ACC112 (cell line): ENCODE measurements around the gene LRRTM1.

Experiments used
- H2AFZ ChIP-seq: fragments of 200-600 bp; sonication (generic); one replicate; pipeline ENCODE4 v1.6.0; 2017; ENCODE audit warnings: antibody characterized with exemption, low read length; ENCODE audit not compliant: unreplicated experiment
- H3K27ac ChIP-seq: fragments of 200-600 bp; sonication (generic); 2 replicates; pipeline ENCODE4 v1.5.1; 2014; ENCODE audit warnings: low read depth, mild to moderate bottlenecking, antibody characterized with exemption, low read length, moderate library complexity
- H3K27me3 ChIP-seq: fragments of 200-600 bp; sonication (generic); 2 replicates; pipeline ENCODE4 v1.6.1; 2014; ENCODE audit warnings: mild to moderate bottlenecking, antibody characterized with exemption, low read length, moderate library complexity, mixed read lengths; ENCODE audit not compliant: insufficient read depth
- H3K36me3 ChIP-seq: fragments of 200-600 bp; sonication (generic); 2 replicates; pipeline ENCODE4 v1.6.1; 2016; ENCODE audit warnings: mild to moderate bottlenecking, antibody characterized with exemption, low read length, moderate library complexity, mixed read lengths; ENCODE audit not compliant: insufficient read depth
- H3K4me1 ChIP-seq: fragments of 200-600 bp; sonication (generic); one replicate; pipeline ENCODE4 v1.6.1; 2016; ENCODE audit warnings: low read length, mixed read lengths; ENCODE audit not compliant: insufficient read depth, unreplicated experiment, control insufficient read depth
- H3K4me3 ChIP-seq: fragments of 200-600 bp; sonication (generic); 2 replicates; pipeline ENCODE4 v1.5.1; 2014; ENCODE audit warnings: mild to moderate bottlenecking, low read depth, low read length
- H3K79me2 ChIP-seq: fragments of 200-600 bp; sonication (generic); one replicate; pipeline ENCODE4 v1.6.0; 2016; ENCODE audit warnings: low read length; ENCODE audit not compliant: control insufficient read depth, unreplicated experiment, insufficient read depth

Gene LRRTM1, protein sequence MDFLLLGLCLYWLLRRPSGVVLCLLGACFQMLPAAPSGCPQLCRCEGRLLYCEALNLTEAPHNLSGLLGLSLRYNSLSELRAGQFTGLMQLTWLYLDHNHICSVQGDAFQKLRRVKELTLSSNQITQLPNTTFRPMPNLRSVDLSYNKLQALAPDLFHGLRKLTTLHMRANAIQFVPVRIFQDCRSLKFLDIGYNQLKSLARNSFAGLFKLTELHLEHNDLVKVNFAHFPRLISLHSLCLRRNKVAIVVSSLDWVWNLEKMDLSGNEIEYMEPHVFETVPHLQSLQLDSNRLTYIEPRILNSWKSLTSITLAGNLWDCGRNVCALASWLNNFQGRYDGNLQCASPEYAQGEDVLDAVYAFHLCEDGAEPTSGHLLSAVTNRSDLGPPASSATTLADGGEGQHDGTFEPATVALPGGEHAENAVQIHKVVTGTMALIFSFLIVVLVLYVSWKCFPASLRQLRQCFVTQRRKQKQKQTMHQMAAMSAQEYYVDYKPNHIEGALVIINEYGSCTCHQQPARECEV

DNA sequence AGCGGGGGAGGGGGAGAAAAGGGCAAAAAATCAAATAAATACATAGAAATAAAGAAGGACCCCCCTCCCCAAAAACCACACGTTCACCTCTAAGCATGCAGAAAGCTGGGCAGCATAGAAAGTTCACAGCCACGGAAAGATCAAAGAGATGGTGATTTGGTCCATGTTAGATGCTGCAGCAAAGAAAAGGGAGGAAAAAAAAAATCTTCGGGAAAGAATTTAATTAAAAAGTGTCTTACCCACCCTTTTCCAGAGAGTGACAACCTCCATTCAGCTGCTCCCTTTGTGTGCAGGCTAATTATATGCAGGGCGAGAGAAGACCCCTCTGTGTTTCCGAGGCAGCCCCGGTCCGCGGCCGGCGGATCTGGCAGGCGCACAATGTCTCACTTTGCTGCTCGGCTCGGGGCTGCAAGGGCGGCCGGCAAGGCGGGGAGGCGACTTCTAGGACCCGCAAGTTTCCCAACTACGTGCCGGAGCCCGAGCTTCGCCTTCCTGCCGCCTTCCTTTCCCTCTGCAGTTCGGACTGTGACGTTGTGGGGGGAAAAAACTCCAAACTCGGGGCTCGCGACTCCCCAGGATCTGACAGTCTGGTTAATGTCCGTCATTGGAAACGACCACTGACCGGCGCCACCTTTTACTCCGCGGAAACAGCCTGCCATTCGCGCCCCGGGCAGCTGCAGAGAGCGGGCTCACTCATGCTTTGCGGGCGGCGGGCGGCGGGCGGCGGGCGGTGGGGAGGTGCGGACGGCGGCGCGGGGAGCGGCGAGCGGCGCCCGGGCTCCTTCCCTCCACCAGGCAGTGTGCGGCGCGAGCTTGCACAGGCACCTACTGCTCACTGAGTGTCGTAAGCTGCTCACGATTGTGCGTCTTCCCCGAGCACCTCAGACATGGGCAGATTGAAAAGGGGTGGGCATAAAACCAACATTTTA, at the start of gene LRRTM1:
Gene LRRTM1 (minus strand): TSS at position 844 of the 929 bp plus-strand sequence. CDS start 933 bp downstream, outside the sequence.
- H3K27me3 ChIP-seq = peaks cover 57% of the 10 kb centered on the region
- no peaks in the 10 kb centered on the region for H3K79me2 ChIP-seq
- H3K4me1 ChIP-seq = no peaks in the 10 kb centered on the region
- H3K36me3 ChIP-seq = no peaks in the 10 kb centered on the region
- H2AFZ ChIP-seq = no peak within 1 kb of the TSS
- no peak within 1 kb of the TSS for H3K27ac ChIP-seq
- peak within 1 kb of the TSS; percentile 29; the same call in 1 of the 2 replicates for H3K4me3 ChIP-seq

DNA sequence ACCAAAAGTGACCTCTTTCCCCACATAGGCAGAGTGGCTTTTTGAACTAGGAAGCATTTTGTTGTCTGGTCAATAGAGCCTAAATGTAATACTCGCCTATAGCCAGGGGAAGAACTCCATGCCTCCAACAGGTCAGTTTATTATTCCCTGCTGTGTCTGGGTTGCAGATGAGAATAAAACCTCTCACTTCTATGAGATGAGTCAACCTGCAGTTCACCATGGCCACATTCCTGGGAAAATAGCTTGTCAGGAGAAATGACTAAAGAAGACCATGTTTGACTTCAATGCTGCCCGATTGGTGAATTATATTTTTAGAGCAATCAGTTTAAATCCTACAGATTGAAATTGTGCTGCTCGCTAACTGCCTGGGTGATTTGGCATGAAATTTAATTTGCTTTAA, 46.7 kb upstream of the LRRTM1 start:
- no peak overlapping the region for H3K4me3 ChIP-seq
- H2AFZ ChIP-seq = no peak overlapping the region
- H3K4me1 ChIP-seq = no peaks in the 10 kb centered on the region
- H3K79me2 ChIP-seq = no peaks in the 10 kb centered on the region
- H3K27me3 ChIP-seq = no peaks in the 10 kb centered on the region
- H3K27ac ChIP-seq = no peak overlapping the region
- no peaks in the 10 kb centered on the region for H3K36me3 ChIP-seq

DNA sequence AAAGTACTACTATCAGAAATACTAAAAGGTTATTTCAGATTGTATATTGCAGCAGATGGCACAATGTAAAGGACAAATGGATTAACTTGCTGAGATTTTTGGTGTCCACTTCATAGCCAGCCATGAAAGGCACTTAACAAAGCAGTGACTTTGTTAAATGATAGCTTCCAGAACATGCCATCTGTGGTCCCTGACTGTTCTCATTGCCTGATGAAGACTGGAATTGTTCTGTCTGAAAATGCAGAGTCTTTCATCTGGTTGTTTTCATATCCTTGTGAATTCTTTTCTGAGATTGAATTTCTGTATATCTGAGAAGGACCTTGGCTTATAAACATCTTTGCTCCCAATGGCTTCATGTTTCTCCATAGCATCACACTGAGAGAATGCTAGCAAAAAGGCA, 44.4 kb upstream of the LRRTM1 start:
- Histone ChIP-seq H3K4me1 (no peaks in the 10 kb centered on the region), H3K79me2 (no peaks in the 10 kb centered on the region), H3K27ac (no peak overlapping the region), H3K4me3 (no peak overlapping the region), H3K36me3 (no peaks in the 10 kb centered on the region), H2AFZ (no peak overlapping the region), H3K27me3 (no peaks in the 10 kb centered on the region)

DNA sequence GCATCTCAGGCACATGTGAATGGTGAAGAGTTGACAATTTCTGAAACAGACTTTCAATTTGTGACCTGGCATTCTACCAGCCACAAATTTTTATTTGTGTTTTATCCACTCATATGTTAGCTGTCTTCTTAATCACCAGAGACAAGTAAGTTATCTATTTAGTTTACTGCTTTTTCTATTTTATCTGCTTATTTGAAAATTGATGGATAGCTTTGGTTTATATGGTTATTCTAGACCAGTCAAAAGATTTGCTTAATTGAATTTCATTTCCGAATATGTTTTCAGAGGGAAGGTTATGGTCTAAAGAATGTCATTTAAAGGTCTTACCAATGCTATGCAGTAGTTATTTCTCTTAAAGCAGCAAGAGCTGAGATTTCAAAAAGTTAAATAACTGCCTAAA, 43.5 kb upstream of the LRRTM1 start:
- Histone ChIP-seq H3K79me2 (no peaks in the 10 kb centered on the region), H2AFZ (no peak overlapping the region), H3K4me1 (no peaks in the 10 kb centered on the region), H3K27me3 (no peaks in the 10 kb centered on the region), H3K36me3 (no peaks in the 10 kb centered on the region), H3K4me3 (no peak overlapping the region), H3K27ac (no peak overlapping the region)

DNA sequence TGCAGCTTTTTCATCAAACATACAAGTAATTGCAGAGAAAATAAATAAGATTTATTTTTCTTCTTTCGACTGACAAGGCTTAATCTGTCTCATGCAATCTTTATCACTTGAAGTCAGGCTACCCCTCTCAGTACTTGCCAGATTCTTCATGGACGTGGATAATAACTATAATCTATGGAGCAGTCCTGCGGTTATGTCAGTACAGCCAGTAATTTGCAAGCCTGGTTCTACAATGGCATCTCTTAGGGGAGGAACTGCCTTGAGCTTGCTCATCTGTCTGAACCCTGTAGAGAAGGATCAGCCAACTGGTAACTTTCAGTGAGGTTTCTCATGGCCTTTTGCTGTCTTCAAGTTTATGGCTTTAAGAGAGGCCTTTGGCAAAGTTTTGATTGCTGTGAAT, 35.5 kb upstream of the LRRTM1 start:
- Histone ChIP-seq H3K4me1 (no peaks in the 10 kb centered on the region), H3K27me3 (no peaks in the 10 kb centered on the region), H3K36me3 (no peaks in the 10 kb centered on the region), H3K27ac (no peak overlapping the region), H3K79me2 (no peaks in the 10 kb centered on the region), H3K4me3 (no peak overlapping the region), H2AFZ (no peak overlapping the region)

DNA sequence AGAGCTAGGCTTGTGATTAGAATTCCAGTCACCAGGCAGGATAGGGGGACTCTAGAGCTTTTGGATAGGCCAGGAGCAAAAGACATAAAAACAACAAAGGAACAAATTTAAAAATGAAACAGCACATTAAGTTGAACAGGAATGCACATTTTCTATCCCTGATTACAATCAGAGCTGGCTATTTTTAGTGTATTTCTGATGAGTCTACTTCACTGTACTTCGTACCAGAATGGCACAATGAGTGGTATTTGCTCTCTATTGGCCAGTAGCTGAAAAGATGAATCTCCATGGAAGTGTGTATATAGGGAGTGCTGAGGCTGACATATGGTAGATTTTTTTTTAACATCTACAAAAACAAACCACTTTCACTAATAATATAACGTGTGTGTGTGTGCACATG, 34.2 kb upstream of the LRRTM1 start:
- Histone ChIP-seq H3K36me3 (no peaks in the 10 kb centered on the region), H3K27ac (no peak overlapping the region), H3K27me3 (no peaks in the 10 kb centered on the region), H3K4me1 (no peaks in the 10 kb centered on the region), H2AFZ (no peak overlapping the region), H3K79me2 (no peaks in the 10 kb centered on the region), H3K4me3 (no peak overlapping the region)

DNA sequence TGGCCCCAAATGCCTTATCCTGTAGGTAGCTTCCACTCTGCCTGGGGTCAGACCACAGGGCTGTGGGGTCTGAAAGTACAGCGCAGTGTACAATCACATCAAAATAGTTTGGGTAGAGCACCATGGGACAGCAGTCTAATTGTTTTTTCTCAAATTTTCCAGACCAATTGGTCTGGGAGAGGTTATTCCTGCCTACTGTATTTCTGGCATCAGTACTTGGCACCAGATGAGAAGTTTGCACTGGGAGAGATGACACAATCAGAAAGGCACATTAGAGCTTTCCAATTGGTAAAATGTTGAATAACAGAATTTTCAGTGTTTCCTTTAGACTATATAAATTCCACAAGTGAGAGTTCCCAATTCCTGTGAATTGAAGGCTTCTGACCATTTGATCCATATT, 30.9 kb upstream of the LRRTM1 start:
- H2AFZ ChIP-seq = no peak overlapping the region

DNA sequence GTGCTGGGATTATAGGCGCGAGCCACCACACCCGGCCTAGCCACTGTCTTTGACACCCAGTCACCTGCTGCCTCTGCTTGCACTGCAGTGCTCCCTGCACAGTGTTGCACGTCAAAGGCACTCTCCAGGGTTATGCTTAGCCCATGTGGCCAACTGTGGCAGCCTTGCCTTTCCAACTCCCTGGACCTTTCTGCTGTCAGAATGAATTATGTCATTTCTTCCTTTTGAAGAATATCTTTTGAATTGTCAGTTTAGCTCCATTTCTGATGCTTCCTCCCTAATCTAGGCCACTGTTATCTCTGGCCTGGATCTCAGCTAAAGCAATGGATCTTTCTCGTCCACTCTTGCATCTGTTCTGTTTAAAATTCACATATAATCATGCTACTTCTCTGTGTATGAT, 29.3 kb upstream of the LRRTM1 start:
- H2AFZ ChIP-seq = no peak overlapping the region
- no peaks in the 10 kb centered on the region for H3K4me1 ChIP-seq
- no peak overlapping the region for H3K4me3 ChIP-seq
- no peaks in the 10 kb centered on the region for H3K79me2 ChIP-seq
- H3K27me3 ChIP-seq = no peaks in the 10 kb centered on the region
- H3K27ac ChIP-seq = no peak overlapping the region
- H3K36me3 ChIP-seq = no peaks in the 10 kb centered on the region

More for the DNA sequence above, 30.9 kb upstream of the LRRTM1 start:
- H3K79me2 ChIP-seq = no peaks in the 10 kb centered on the region
- no peaks in the 10 kb centered on the region for H3K4me1 ChIP-seq
- no peaks in the 10 kb centered on the region for H3K27me3 ChIP-seq
- no peak overlapping the region for H3K4me3 ChIP-seq
- no peak overlapping the region for H3K27ac ChIP-seq
- no peaks in the 10 kb centered on the region for H3K36me3 ChIP-seq

DNA sequence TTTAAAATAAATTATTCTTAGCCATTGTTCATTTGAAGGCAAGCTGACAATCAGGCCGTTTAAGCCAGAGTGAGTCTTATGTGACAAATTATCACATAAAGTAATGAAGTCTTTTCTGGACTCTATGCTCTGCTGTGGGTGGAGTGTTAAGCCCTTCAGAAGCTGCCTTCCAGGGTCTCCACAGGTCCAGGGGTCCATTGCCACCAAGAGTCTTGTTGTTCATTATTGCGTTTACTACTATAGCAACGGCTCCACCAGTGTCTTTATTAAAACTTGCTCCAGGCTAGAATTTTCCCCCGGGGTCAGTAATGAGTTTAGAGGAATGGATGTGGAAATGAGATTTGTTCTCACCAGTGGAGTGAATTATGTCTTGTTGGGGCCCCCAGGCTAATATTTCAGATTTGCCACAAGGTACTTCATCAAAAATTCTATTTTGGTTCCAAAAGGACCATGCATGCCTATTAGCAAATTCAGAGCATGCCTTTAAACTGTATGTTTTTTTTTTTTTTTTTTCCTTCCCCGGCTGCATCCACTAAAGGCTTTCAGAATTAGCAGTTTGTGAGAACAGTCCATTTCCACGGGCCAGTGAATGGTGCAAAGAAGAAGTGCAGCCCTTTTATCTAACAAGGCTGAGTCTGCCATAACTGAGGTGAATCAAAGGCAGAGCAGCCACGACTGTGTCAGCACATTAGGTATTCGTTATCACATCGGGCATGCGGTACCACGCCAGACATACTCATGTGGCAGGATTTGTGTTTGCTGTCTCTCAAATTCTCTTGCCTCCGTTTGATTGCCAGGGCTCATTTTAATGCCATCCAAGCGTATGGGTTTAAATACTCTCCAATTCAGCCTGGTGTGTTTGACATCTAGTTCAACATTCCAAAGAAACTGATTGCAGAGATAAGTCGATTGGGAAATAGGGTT, 26.2 kb upstream of the LRRTM1 start:
- Histone ChIP-seq H2AFZ (no peak overlapping the region), H3K4me3 (no peak overlapping the region), H3K27ac (no peak overlapping the region), H3K36me3 (no peaks in the 10 kb centered on the region), H3K27me3 (peaks cover 2% of the 10 kb centered on the region), H3K79me2 (no peaks in the 10 kb centered on the region), H3K4me1 (no peaks in the 10 kb centered on the region)

DNA sequence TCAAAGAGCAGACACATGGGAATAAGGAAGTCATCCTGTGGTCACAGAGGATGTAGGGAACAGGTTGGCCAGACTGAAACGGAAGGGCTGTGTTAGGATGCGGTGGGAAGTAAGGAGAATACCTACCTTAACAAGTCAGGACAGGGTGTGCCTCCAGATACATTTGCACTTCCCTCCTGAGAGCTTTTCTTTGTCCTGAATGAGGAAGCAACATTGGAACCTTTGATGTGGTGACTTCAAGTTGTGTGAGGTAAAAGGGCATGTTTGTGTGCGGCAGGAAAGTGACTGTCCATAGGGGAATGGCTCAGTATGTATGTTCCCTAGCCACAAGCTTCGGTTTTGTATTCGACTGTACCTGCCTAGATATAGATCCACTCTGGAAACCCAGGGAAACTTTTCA, 24.9 kb upstream of the LRRTM1 start:
- Histone ChIP-seq H2AFZ (no peak overlapping the region), H3K27me3 (peaks cover 15% of the 10 kb centered on the region), H3K27ac (no peak overlapping the region), H3K4me3 (no peak overlapping the region), H3K79me2 (no peaks in the 10 kb centered on the region), H3K36me3 (no peaks in the 10 kb centered on the region), H3K4me1 (no peaks in the 10 kb centered on the region)
